Activated CD8-positive, alpha-beta T cell treated with anti-CD3 and anti-CD28 coated beads, Interleukin-2, amount 10 ng/mL, durations not matched to agents 7 days and 5 days (primary cell): ENCODE data around the gene PSMG4. TPM values are rescaled to one million over a fixed set of nuclear protein-coding genes. Genes with fewer than 3 reads are reported as not detected.

ENCODE experiments used
- ATAC-seq: fragments of 150-1000 bp; cut with Tn5 transposase; one replicate; pipeline ENCODE4 v1.10.0; 2021; ENCODE audit warnings: moderate library complexity
- CTCF ChIA-PET: fragments of 350-600 bp; sonication (Branson Sonifier 250); formaldehyde crosslinking; loops from one replicate; lab custom pipeline; 2021; ENCODE audit warnings: antibody characterized with exemption; lab: Charles Lee
- POLR2A ChIA-PET: fragments of 350-600 bp; sonication (Branson Sonifier 250); formaldehyde crosslinking; loops from one replicate; lab custom pipeline; 2021; ENCODE audit warnings: antibody characterized with exemption; lab: Charles Lee
- DNase-seq: peaks from one replicate; pipeline ENCODE4 v3.0.0-alpha.2; 2020
- H3K27ac Mint-ChIP-seq: one replicate; pipeline ENCODE4 v1.8.0; 2021; ENCODE audit warnings: mild to moderate bottlenecking, mixed read lengths
- H3K27me3 Mint-ChIP-seq: one replicate; pipeline ENCODE4 v1.8.0; 2021; ENCODE audit warnings: low read depth, mixed read lengths
- H3K36me3 Mint-ChIP-seq: one replicate; pipeline ENCODE4 v1.8.0; 2021; ENCODE audit warnings: low read depth, mixed read lengths
- H3K4me1 Mint-ChIP-seq: one replicate; pipeline ENCODE4 v1.8.0; 2021; ENCODE audit warnings: low read depth, mixed read lengths
- H3K4me3 Mint-ChIP-seq: one replicate; pipeline ENCODE4 v1.8.0; 2021; ENCODE audit warnings: mild to moderate bottlenecking, mixed read lengths
- H3K9me3 Mint-ChIP-seq: one replicate; pipeline ENCODE4 v1.8.0; 2022; ENCODE audit warnings: mixed read lengths; ENCODE audit not compliant: insufficient read depth
- total RNA-seq, 2 experiments: library from RNA; stranded (reverse); gene quantifications; one replicate each; pipeline ENCODE4 v1.2.3, GENCODE V29; 2021

PSMG4 gene
- total RNA-seq, 2 experiments from 2014 or later = 35.3 to 35.5 TPM

GRCh38 chr6:3315841-3316240, 57.1 kb downstream of the PSMG4 start:
- ATAC-seq (no peak), DNase-seq (no peak)
- H3K36me3 Mint-ChIP-seq = no peaks in the 10 kb centered on the region
- ChIA-PET CTCF (no interaction called here), POLR2A (no interaction called here)
- peaks cover 19% of the 10 kb centered on the region for H3K27me3 Mint-ChIP-seq
- peaks cover 18% of the 10 kb centered on the region for H3K4me1 Mint-ChIP-seq
- no peaks in the 10 kb centered on the region for H3K9me3 Mint-ChIP-seq
- no peak overlapping the region for H3K27ac Mint-ChIP-seq
- H3K4me3 Mint-ChIP-seq = no peak overlapping the region

GRCh38 chr6:3316331-3316730, 57.6 kb downstream of the PSMG4 start:
- no peak for ATAC-seq
- POLR2A ChIA-PET = no interaction called here
- H3K4me3 Mint-ChIP-seq = no peak overlapping the region
- CTCF ChIA-PET = no interaction called here
- peaks cover 19% of the 10 kb centered on the region for H3K27me3 Mint-ChIP-seq
- H3K4me1 Mint-ChIP-seq = peaks cover 18% of the 10 kb centered on the region
- DNase-seq = no peak
- no peak overlapping the region for H3K27ac Mint-ChIP-seq
- H3K36me3 Mint-ChIP-seq = no peaks in the 10 kb centered on the region
- no peaks in the 10 kb centered on the region for H3K9me3 Mint-ChIP-seq

GRCh38 chr6:3316818-3317217, 58.1 kb downstream of the PSMG4 start:
- CTCF ChIA-PET = no interaction called here
- POLR2A ChIA-PET = no interaction called here
- Mint-ChIP-seq H3K9me3 (no peaks in the 10 kb centered on the region), H3K4me1 (peaks cover 18% of the 10 kb centered on the region), H3K27ac (no peak overlapping the region), H3K36me3 (no peaks in the 10 kb centered on the region), H3K27me3 (peaks cover 19% of the 10 kb centered on the region), H3K4me3 (no peak overlapping the region)
- DNase-seq = no peak
- no peak for ATAC-seq

Other genes with a start within 250 kb of the PSMG4 start
- gene RIPK1, start 190.5 kb upstream of the PSMG4 start, total RNA-seq = 10 to 100 TPM; 28.0 to 28.1 TPM
- 1 to 10 TPM; 5.5 to 8.0 TPM for gene BPHL, start 140.2 kb upstream of the PSMG4 start, total RNA-seq
- 1 to 10 TPM; 2.7 to 3.5 TPM for gene TUBB2A, start 101.4 kb upstream of the PSMG4 start, total RNA-seq
- gene TUBB2B, start 31.3 kb upstream of the PSMG4 start, total RNA-seq = not detected
- gene SLC22A23, start 198.1 kb downstream of the PSMG4 start, total RNA-seq = under 1 TPM; 0.23 to 0.24 TPM